K562 treated with DMSO at 1 percent for 4 hours (cell line): Measurements from ENCODE around the gene MT4. TPM values are rescaled to one million over a fixed set of nuclear protein-coding genes. Genes with fewer than 3 reads are reported as not detected.

Source experiments
- total RNA-seq: library from RNA; unstranded; fragments of 300-600 nt; gene quantifications from 2 replicates; pipeline ENCODE4 v1.2.3, GENCODE V29; 2022; ENCODE audit not compliant: insufficient read depth

Gene MT4
- not detected in 2 replicates for total RNA-seq

DNA sequence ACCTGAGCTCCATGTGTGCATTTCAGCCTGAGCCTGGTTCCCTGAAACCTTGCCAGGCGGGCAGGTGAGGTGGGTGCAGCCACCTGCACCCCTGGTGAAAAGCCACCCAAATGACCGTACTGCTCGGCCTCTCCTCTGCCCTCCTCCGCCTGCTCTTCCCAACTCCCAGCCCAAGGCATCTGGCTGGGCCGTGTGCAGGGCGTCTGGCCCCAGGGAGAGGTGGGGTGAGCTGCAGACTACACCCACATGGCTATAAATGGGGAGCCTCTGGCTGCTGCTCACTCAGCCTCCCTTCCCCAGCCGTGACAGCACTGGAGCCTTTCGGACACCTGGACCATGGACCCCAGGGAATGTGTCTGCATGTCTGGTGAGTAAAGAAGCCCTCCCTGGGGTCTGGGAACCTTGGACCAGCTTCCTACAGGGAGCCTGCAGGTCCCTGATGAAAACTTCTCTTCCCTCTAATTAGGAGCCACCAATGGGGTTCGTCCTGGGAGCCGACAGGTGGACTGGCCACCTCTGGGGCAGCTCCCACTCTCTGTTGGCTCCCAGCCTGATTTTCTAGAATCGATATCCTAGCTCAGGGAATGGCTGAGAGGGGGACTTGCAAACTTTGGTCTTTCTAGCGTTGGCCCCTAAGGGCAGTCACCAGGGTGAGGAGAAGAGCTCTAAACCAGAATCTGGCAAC lies at the start of gene MT4:
Gene MT4, plus strand, starts transcription at position 281 of the 685 bp plus-strand sequence. Its CDS starts 56 bp downstream, at position 337.

GRCh38 chr16:56519459-56520250 lies 45.2 kb upstream of the MT4 start, which contains the start of gene BBS2:
BBS2 (minus strand) TSS chr16:56520024; CDS start chr16:56519862, 162 bp downstream.

GRCh38 chr16:56589141-56590039 lies 24.5 kb downstream of the MT4 start, which contains the start of gene MT3:
MT3 (plus strand) TSS chr16:56589528; CDS start chr16:56589591, 63 bp downstream.

GRCh38 chr16:56608043-56608875 lies 43.4 kb downstream of the MT4 start, which contains the start of gene MT2A:
MT2A (plus strand) TSS chr16:56608584; CDS start chr16:56608656, 72 bp downstream.

Other genes starting within 250 kb of the MT4 start
- gene AMFR, start 139.5 kb upstream of the MT4 start, total RNA-seq: 106 and 107 TPM in 2 replicates
- gene NUDT21, start 113.7 kb upstream of the MT4 start, total RNA-seq: 39.5 and 63.7 TPM in 2 replicates
- 23.1 and 26.9 TPM in 2 replicates for gene OGFOD1, start 113.5 kb upstream of the MT4 start, total RNA-seq
- gene BBS2, start 45.0 kb upstream of the MT4 start, total RNA-seq: 12.4 and 21.7 TPM in 2 replicates
- gene MT3, start 24.5 kb downstream of the MT4 start, total RNA-seq: not detected in 2 replicates
- gene MT2A, start 43.5 kb downstream of the MT4 start, total RNA-seq: 10.0 and 23.8 TPM in 2 replicates
- gene MT1E, start 60.7 kb downstream of the MT4 start, total RNA-seq: not detected in 2 replicates
- not detected in 2 replicates for gene MT1M, start 67.6 kb downstream of the MT4 start, total RNA-seq
- gene MT1A, start 73.6 kb downstream of the MT4 start, total RNA-seq: not detected in 2 replicates
- gene MT1B, start 86.8 kb downstream of the MT4 start, total RNA-seq: not detected in 2 replicates
- gene MT1F, start 92.9 kb downstream of the MT4 start, total RNA-seq: not detected in 2 replicates
- not detected in 2 replicates for gene MT1G, start 103.0 kb downstream of the MT4 start, total RNA-seq
- not detected in 2 replicates for gene MT1H, start 104.7 kb downstream of the MT4 start, total RNA-seq
- gene MT1X, start 117.4 kb downstream of the MT4 start, total RNA-seq: 12.9 TPM in 1 of 2 replicates, not detected in the other
- 55.8 and 61.2 TPM in 2 replicates for gene NUP93, start 165.1 kb downstream of the MT4 start, total RNA-seq